Transverse colon (tissue), 3 donors: Measurements from ENCODE around the gene WWOX.
"Not testable (repeated sequence)": the region's sequence is repeated elsewhere in the genome, so short reads cannot be mapped to it uniquely, and the experiment has no call there.

Experiments
- CTCF ChIP-seq, 5 experiments: fragments of 200-600 bp in 3 of 5; fragments of 450-650 bp in 2 of 5; sonication (generic) in 3 of 5; IDR thresholded peaks; 1 replicate in 2 of 5; 2 replicates in 3 of 5; pipeline ENCODE4 v1.5.1; 2016 to 2017; ENCODE audit warnings: antibody characterized with exemption in 5 of 5, inconsistent platforms in 3 of 5, mild to moderate bottlenecking in 2 of 5, moderate library complexity in 1 of 5
- EP300 ChIP-seq: sonication (generic); formaldehyde crosslinking; IDR thresholded peaks from one replicate; pipeline ENCODE4 v1.6.1; 2017; ENCODE audit warnings: antibody characterized with exemption, low read depth

GRCh38 chr16:79245700-79246099, 1146.2 kb downstream of the WWOX start:
- TF ChIP-seq CTCF (IDR thresholded peaks at IDR 0.05); EP300: not testable (repeated sequence)
